Embryonic facial prominence (tissue), 1 donor: ENCODE measurements around the gene CHCHD6.

Source experiments
- DNase-seq: peaks from one replicate; pipeline ENCODE4 v3.0.0-alpha.2; 2016; ENCODE audit errors: extremely low spot score

The CHCHD6 gene

GRCh38 chr3:127008236-127008635 is 304.2 kb downstream of the CHCHD6 start:
- DNase-seq: no peak

- no peak for DNase-seq
Observed at GRCh38 chr3:127009531-127009930, 305.5 kb downstream of the CHCHD6 start.
